T-helper 1 cell treated with Interleukin-12 subunit alpha and Interleukin-12 subunit beta and Interleukin-4 antibody, amounts not matched to agents 30 μg/mL and 1 μg/mL, for 36 hours (primary cell): ENCODE measurements around the gene ADAMTS17.

Experiments used
- H3K27ac Mint-ChIP-seq: one replicate; pipeline ENCODE4 v1.8.0; 2021; ENCODE audit warnings: mild to moderate bottlenecking, mixed read lengths
- H3K27me3 Mint-ChIP-seq: one replicate; pipeline ENCODE4 v1.8.0; 2021; ENCODE audit warnings: low read depth, mixed read lengths
- H3K36me3 Mint-ChIP-seq: one replicate; pipeline ENCODE4 v1.8.0; 2021; ENCODE audit warnings: low read depth, mixed read lengths
- H3K4me1 Mint-ChIP-seq: one replicate; pipeline ENCODE4 v1.8.0; 2021; ENCODE audit warnings: low read depth, mixed read lengths
- H3K4me3 Mint-ChIP-seq: one replicate; pipeline ENCODE4 v1.8.0; 2021; ENCODE audit warnings: mild to moderate bottlenecking, moderate library complexity, mixed read lengths
- H3K9me3 Mint-ChIP-seq: one replicate; pipeline ENCODE4 v1.8.0; 2021; ENCODE audit warnings: mixed read lengths

ADAMTS17 gene

GRCh38 chr15:100224206-100225185 lies 117.3 kb downstream of the ADAMTS17 start:
- Mint-ChIP-seq H3K4me3 (no peak overlapping the region), H3K36me3 (no peaks in the 10 kb centered on the region), H3K27ac (no peak overlapping the region)

GRCh38 chr15:100222349-100222715 lies 119.4 kb downstream of the ADAMTS17 start:
- H3K27me3 Mint-ChIP-seq = no peaks in the 10 kb centered on the region
- H3K9me3 Mint-ChIP-seq = no peaks in the 10 kb centered on the region
- no peak overlapping the region for H3K4me3 Mint-ChIP-seq
- no peak overlapping the region for H3K27ac Mint-ChIP-seq
- H3K4me1 Mint-ChIP-seq = no peaks in the 10 kb centered on the region
- no peaks in the 10 kb centered on the region for H3K36me3 Mint-ChIP-seq

More at GRCh38 chr15:100224206-100225185, 117.3 kb downstream of the ADAMTS17 start:
- H3K4me1 Mint-ChIP-seq = no peaks in the 10 kb centered on the region
- H3K27me3 Mint-ChIP-seq = no peaks in the 10 kb centered on the region
- H3K9me3 Mint-ChIP-seq = no peaks in the 10 kb centered on the region

GRCh38 chr15:100221471-100222348 lies 120.1 kb downstream of the ADAMTS17 start:
- Mint-ChIP-seq H3K4me3 (no peak overlapping the region), H3K9me3 (no peaks in the 10 kb centered on the region), H3K4me1 (no peaks in the 10 kb centered on the region), H3K27ac (no peak overlapping the region), H3K27me3 (no peaks in the 10 kb centered on the region), H3K36me3 (no peaks in the 10 kb centered on the region)

DNA sequence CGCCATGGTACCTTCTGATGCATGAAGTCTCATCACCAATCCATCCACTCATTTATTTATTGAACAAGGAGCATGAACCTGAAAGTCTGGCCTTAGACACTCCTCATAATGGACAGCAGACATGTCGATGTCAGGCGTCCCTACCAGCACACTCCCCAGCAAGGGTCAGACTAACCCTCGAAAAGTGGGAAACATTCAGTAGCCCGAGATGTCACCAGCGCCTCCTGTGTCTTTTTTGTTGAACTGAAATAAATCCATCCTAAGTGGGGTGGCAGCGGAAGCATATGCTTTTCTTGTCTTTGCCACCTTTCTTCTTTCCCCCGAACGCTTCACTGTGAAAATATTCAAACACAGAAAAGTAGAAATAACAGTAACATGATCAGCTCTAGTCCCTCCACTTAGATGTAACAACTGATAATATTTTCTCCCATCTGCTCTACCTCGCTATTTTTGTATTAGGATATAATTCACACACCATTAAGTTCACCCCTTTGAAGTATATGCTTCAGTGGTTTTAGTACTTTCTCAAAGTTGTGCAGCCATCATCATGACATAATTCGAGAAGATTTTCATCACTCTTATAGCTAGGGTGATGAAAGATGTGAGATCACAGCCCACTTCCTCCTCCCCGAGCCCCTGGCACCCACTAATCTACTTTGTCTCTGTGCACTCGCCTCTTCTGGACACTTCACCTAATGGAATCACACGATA lies 121.6 kb downstream of the ADAMTS17 start:
- Mint-ChIP-seq H3K27ac (no peak overlapping the region), H3K4me1 (no peaks in the 10 kb centered on the region), H3K36me3 (no peaks in the 10 kb centered on the region)

GRCh38 chr15:100218434-100218833 lies 123.3 kb downstream of the ADAMTS17 start:
- H3K36me3 Mint-ChIP-seq = no peaks in the 10 kb centered on the region
- no peaks in the 10 kb centered on the region for H3K9me3 Mint-ChIP-seq
- no peaks in the 10 kb centered on the region for H3K27me3 Mint-ChIP-seq
- H3K4me1 Mint-ChIP-seq = no peaks in the 10 kb centered on the region
- no peak overlapping the region for H3K27ac Mint-ChIP-seq
- no peak overlapping the region for H3K4me3 Mint-ChIP-seq

More for the DNA sequence above, 121.6 kb downstream of the ADAMTS17 start:
- no peaks in the 10 kb centered on the region for H3K27me3 Mint-ChIP-seq
- H3K4me3 Mint-ChIP-seq = no peak overlapping the region
- H3K9me3 Mint-ChIP-seq = no peaks in the 10 kb centered on the region

DNA sequence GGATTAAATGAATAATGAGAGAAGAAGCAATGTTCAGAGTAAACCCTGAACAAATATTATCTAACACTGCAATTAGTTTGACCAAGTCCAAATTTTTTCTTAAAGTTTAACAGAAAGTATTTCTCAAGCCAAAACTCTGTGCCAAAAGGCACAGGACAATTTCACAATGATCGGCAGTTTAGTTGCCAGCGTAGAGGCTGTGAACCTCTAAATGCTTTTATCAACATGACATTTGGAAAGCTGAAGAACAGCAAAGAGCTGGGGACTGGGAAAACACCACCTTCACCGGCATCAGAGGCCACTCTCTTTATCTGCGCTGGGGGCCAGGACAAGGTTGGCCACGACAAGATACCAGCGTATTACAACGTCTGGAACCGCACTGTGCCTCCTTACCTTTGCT lies 125.6 kb downstream of the ADAMTS17 start:
- Mint-ChIP-seq H3K4me3 (no peak overlapping the region), H3K27ac (no peak overlapping the region), H3K4me1 (no peaks in the 10 kb centered on the region), H3K9me3 (no peaks in the 10 kb centered on the region), H3K36me3 (no peaks in the 10 kb centered on the region), H3K27me3 (no peaks in the 10 kb centered on the region)

- Mint-ChIP-seq H3K36me3 (no peaks in the 10 kb centered on the region), H3K27me3 (no peaks in the 10 kb centered on the region), H3K4me3 (no peak overlapping the region), H3K4me1 (no peaks in the 10 kb centered on the region), H3K27ac (no peak overlapping the region), H3K9me3 (no peaks in the 10 kb centered on the region)
Measured at GRCh38 chr15:100215843-100216169, 126.0 kb downstream of the ADAMTS17 start.

GRCh38 chr15:100215031-100215842 lies 126.5 kb downstream of the ADAMTS17 start:
- H3K36me3 Mint-ChIP-seq = no peaks in the 10 kb centered on the region
- H3K9me3 Mint-ChIP-seq = no peaks in the 10 kb centered on the region
- no peak overlapping the region for H3K4me3 Mint-ChIP-seq
- H3K4me1 Mint-ChIP-seq = peaks cover 1% of the 10 kb centered on the region
- H3K27ac Mint-ChIP-seq = no peak overlapping the region
- H3K27me3 Mint-ChIP-seq = no peaks in the 10 kb centered on the region

GRCh38 chr15:100211855-100212850 lies 129.6 kb downstream of the ADAMTS17 start:
- no peaks in the 10 kb centered on the region for H3K27me3 Mint-ChIP-seq
- H3K4me3 Mint-ChIP-seq = no peak overlapping the region
- H3K9me3 Mint-ChIP-seq = no peaks in the 10 kb centered on the region
- no peaks in the 10 kb centered on the region for H3K36me3 Mint-ChIP-seq
- H3K27ac Mint-ChIP-seq = no peak overlapping the region
- H3K4me1 Mint-ChIP-seq = peaks cover 1% of the 10 kb centered on the region

DNA sequence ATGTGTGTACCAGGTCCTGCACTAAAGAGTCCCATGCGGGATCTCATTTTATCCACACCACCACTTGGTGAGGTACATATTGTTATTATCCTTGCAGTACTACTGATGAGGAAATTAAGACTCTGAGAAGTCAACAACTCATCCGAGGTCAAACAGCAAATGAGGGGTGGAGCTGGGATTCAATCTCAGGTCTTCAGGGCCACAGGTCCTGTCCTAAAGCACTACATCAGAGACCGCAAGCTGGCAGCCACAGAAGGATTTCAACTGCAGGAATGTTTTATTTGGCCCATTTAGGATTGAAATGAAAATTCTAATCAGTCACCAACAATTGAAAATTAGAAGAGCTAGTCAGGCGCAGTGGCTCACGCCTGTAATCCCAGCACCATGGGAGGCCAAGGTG lies 131.4 kb downstream of the ADAMTS17 start:
- Mint-ChIP-seq H3K4me3 (no peak overlapping the region), H3K4me1 (peaks cover 1% of the 10 kb centered on the region), H3K9me3 (no peaks in the 10 kb centered on the region), H3K27ac (no peak overlapping the region), H3K36me3 (no peaks in the 10 kb centered on the region), H3K27me3 (no peaks in the 10 kb centered on the region)

- H3K4me3 Mint-ChIP-seq = no peak overlapping the region
Measured at GRCh38 chr15:100208921-100209603, 132.7 kb downstream of the ADAMTS17 start.

GRCh38 chr15:100207053-100207452 lies 134.7 kb downstream of the ADAMTS17 start:
- H3K4me3 Mint-ChIP-seq = no peak overlapping the region
- H3K4me1 Mint-ChIP-seq = peaks cover 2% of the 10 kb centered on the region
- no peak overlapping the region for H3K27ac Mint-ChIP-seq
- no peaks in the 10 kb centered on the region for H3K27me3 Mint-ChIP-seq
- no peaks in the 10 kb centered on the region for H3K36me3 Mint-ChIP-seq
- no peaks in the 10 kb centered on the region for H3K9me3 Mint-ChIP-seq

More at GRCh38 chr15:100208921-100209603, 132.7 kb downstream of the ADAMTS17 start:
- Mint-ChIP-seq H3K4me1 (peaks cover 1% of the 10 kb centered on the region), H3K27ac (no peak overlapping the region), H3K36me3 (no peaks in the 10 kb centered on the region), H3K27me3 (no peaks in the 10 kb centered on the region), H3K9me3 (no peaks in the 10 kb centered on the region)
